HG03460 (cell line): ENCODE data around the gene RPS26.
"Not testable (repeated sequence)": the region's sequence is repeated elsewhere in the genome, so short reads cannot be mapped to it uniquely, and the experiment has no call there.

ENCODE experiments used
- ATAC-seq: cut with Tn5 transposase; IDR thresholded peaks from one replicate; pipeline ENCODE4 v1.9.1; 2021; ENCODE audit not compliant: unreplicated experiment

The RPS26 gene

DNA sequence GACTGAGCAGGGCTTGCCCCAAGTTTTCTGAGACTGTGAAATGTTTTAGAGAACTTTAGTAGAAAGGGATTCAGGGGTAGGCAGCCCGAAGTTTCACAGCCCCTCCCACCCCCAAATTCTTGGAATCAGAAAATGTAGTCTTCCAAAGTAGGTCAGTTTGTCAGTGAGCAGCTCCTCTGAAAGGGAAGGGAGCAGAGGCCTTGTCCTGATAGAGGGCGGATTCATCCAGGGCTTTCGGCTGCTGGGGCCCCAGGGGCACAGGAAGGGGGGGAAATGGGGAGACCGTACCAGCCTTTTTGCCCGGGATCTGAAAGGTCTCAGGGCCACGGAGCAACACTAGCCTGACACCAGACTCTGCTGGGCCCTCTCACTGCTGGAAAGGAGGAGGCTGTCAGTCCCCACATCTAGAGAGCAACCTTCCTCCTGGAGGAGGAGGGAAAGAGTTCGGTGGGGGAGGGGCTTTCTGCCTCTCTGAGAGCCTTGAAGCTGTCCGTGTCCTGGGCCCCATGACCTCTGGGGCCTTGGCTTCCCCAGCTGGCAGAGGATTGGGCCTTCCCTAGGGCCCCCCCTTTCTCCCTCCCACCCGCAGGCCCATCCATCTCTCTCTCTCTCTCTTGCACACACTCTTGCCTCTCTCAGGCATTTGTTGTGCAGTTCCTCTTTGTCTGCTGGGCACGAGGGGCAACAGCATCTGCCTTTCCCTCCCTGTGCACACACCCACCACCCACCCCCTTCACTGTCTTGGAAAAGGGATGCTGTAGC, 21.1 kb upstream of the RPS26 start, which contains the start of gene IKZF4:
Gene IKZF4 (plus strand): TSS at position 621 of the 762 bp plus-strand sequence. CDS start 451 bp downstream, outside the sequence.
- no peak for ATAC-seq

DNA sequence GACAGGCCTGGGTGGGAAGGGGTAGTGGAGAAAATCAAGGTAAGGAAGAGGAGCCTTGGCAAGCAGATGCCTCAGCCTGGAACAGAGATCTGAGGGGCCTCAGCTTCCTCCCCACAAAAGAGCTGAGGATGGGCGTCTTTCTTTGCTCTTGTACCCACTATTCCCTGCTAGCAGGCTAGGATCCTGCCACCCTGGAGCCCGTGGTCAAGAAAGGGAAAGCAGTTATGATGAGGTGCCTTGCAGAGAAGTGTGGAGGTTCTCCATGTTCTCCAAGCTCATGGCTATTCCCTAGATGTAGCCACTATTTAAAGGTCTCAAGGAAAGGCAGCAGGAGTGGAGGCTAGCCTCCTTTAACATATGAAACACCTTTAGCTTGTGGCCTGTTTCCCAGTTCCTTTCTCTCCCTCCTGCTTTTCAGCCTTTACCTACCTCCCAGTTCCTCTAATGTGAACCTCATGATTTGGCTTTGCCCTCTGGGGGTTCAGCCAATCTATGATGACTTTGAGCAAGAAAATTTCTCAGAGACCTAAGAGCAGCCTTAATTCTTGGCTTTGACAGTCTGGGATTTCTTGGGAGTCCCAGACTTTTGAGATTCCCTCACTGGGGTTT, 19.7 kb upstream of the RPS26 start:
- ATAC-seq = no peak

DNA sequence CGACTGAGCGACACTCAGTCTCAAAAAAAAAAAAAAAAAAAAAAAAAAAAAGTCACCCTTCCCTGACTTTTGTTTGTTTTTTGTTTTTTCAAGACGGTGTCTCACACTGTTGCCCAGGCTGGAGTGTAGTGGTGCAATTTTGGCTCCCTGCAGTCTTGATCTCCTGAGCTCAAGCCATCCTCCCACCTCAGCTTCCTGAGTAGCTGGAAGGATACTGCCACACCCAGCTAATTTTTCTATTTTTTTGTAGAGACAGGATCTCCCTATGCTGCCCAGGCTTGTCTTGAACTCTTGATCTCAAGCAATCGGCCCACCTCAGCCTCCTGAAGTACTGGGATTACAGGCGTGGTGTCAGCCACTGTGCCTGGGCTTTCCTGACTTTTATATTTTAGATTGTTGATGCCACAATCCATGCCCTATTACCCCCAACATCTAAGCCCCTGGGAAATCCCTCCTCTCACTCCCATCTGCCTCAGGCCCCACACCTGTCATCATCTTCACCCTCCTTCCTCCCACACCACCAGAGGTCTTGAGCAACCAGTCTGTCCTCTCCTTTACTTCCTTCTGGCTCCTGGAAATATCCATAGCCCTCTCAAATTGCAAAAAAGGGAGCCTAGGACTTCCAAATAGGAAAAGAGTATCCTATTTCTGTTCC, 13.1 kb upstream of the RPS26 start:
- ATAC-seq = no peak

- ATAC-seq = no peak
Observed at GRCh38 chr12:56029166-56029519, 12.6 kb upstream of the RPS26 start.

DNA sequence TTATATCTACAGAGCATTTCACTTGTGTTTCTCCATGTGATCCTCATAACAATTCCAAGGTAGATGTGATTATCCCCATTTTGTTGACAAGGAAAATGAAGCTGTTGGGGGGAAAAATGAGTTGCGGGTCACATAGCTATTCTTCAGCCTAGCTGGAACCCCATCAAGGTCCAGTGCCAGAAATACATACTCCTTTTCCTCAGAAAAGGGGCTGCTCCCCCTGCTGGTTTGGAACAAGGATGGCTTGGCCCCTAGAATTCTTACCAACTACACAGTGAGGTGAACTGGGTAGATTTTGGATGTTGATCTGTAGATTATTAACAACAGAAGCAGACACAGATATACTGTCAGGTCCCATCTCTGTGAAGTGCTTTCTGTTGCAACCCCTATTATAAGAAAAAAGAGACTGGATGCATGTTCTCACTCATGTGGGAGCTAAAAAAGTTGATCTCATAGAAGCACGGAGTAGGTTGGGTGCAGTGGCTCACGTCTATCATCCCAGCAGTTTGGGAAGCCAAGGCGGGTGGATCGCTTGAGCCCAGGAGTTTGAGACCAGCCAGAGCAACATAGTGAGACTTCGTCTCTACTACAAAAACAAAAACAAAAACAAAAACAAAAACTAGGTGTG, 11.9 kb upstream of the RPS26 start:
- ATAC-seq = no peak

DNA sequence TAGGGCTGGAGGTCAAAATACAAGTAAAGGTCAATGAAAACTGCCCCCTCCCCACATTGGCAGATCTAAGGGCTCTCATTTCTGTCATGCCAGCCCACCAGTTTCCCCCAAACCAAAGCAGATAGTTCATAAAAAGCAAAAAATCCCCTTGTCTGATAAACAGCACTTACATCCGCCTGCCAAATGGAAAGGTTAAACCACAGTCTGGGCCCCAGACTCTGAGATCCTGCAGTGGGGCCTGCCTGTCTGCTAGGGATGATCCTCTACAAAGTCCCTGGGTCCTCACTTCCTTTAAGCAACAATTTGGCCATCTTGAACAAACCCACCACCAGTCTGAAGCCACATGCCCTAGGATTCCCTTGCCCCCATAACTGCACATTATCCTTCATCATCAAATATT, 9.7 kb upstream of the RPS26 start:
- ATAC-seq = no peak

DNA sequence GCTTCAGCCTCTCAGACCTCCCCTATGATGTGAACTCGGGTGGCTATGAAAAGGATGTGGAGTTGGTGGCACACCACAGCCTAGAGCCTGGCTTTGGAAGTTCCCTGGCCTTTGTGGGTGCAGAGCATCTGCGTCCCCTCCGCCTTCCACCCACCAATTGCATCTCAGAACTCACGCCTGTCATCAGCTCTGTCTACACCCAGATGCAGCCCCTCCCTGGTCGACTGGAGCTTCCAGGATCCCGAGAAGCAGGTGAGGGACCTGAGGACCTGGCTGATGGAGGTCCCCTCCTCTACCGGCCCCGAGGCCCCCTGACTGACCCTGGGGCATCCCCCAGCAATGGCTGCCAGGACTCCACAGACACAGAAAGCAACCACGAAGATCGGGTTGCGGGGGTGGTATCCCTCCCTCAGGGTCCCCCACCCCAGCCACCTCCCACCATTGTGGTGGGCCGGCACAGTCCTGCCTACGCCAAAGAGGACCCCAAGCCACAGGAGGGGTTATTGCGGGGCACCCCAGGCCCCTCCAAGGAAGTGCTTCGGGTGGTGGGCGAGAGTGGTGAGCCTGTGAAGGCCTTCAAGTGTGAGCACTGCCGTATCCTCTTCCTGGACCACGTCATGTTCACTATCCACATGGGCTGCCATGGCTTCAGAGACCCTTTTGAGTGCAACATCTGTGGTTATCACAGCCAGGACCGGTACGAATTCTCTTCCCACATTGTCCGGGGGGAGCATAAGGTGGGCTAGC, 7.0 kb upstream of the RPS26 start:
- no peak for ATAC-seq

DNA sequence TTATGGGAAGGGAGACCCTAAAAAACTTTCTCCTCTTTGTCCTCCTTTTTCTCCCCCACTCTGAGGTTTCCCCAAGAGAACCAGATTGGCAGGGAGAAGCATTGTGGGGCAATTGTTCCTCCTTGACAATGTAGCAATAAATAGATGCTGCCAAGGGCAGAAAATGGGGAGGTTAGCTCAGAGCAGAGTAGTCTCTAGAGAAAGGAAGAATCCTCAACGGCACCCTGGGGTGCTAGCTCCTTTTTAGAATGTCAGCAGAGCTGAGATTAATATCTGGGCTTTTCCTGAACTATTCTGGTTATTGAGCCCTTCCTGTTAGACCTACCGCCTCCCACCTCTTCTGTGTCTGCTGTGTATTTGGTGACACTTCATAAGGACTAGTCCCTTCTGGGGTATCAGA, 4.6 kb upstream of the RPS26 start:
- ATAC-seq = no peak

DNA sequence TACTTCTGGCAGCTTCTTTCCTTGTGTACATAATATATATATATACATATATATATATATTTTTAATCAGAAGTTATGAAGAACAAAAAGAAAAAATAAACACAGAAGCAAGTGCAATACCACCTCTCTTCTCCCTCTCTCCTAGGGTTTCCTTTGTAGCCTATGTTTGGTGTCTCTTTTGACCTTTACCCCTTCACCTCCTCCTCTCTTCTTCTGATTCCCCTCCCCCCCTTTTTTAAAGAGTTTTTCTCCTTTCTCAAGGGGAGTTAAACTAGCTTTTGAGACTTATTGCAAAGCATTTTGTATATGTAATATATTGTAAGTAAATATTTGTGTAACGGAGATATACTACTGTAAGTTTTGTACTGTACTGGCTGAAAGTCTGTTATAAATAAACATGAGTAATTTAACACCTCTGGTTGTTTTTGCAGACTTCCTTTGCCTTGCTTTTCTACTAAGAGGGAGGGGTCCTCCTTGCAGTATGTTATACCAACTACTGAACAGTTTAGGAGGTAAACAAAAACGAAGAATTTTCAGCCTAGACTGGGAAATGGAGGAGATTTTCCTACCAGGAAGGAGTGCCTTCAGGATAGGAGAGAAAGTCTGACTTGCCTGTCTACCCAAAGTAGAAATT, 3.6 kb upstream of the RPS26 start:
- no peak for ATAC-seq

- ATAC-seq = no peak
Observed at GRCh38 chr12:56040151-56040550, 1.6 kb upstream of the RPS26 start.

DNA sequence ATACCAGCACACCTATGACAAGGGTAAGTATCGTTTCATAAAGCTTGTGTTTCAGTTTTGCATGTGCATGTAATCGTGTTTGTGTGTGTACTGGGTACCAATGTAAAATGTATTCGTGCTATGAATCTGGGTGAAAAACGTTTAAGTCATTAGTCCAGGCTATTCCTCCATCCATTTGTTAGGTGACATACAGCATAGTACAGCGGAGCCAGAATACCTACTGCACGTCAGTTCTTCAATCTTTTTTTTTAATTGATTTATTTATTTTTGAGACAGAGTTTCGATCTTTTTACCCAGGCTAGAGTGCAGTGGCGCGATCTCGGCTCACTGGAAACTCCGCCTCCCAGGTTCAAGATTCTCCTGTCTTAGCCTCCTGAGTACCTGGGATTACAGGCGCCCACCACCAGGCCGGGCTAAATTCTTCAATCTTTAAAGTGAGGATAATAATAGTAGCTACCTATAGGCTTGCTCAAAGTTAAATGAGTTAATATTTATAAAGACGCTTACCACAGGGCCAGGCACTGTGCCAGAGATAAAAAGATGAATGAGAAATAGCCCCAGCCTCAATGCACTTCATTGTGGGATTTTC, 661 bp upstream of the RPS26 start:
- ATAC-seq = no peak

- ATAC-seq = not testable (repeated sequence)
Observed at GRCh38 chr12:56042430-56042813, 704 bp downstream of the RPS26 start.

DNA sequence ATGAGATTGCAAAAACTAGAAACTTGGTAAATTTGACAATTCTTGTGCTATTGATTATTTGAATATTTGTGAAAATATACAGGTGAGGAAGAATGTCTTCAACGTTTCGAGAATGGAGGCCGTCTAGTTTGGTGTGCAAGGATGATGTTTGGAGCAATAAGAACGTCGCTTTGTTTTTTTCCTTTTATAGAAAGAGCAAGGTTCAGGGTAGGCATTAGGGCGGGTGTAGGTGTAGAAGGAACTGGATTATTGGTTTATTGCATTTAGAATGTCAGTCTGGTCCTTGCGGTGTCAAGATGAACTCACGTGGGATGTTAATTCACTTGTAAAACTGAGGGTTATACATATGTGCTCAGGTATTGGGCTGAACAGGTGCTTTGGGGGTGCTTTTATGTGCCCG, 1.1 kb downstream of the RPS26 start:
- no peak for ATAC-seq

- ATAC-seq = no peak
Observed at GRCh38 chr12:56046027-56046780, 4.5 kb downstream of the RPS26 start.

DNA sequence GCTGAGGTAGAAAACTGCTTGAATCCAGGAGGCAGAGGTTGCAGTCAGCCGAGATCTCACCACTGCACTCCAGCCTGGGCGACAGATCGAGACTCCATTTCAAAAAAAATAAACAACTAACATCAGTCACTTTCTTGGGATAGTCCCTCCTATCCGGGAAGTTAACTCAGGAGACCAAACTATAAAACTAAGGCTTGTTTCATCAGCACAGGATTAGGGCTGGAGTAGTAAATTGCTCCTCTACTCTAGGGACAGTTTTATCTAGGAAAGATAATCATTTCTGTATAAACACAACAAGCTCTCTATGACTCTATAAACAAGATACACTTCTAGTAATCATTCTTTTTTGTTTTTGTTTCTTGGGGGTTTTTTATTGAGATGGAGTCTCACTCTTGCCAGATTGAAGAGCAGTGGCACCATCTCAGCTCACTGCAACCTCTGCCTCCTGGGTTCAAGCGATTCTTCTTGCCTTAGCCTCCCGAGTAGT, 11.7 kb downstream of the RPS26 start:
- ATAC-seq = no peak

DNA sequence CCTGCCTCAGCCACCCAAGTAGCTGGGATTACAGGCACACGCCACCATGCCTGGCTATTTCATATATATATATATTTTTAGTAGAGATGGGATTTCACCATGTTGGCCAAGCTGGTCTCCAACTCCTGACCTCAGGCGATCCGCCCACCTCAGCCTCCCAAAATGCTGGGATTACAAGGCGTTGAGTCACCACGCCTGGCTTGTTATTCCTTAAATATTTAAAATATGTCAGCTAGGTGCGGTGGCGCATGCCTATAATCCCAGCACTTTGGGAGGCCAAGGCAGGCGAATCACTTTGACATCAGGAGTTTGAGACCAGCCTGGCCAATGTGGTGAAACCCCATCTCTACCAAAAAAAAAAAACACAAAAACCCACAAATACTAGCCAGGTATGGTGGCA, 18.2 kb downstream of the RPS26 start:
- not testable (repeated sequence) for ATAC-seq

DNA sequence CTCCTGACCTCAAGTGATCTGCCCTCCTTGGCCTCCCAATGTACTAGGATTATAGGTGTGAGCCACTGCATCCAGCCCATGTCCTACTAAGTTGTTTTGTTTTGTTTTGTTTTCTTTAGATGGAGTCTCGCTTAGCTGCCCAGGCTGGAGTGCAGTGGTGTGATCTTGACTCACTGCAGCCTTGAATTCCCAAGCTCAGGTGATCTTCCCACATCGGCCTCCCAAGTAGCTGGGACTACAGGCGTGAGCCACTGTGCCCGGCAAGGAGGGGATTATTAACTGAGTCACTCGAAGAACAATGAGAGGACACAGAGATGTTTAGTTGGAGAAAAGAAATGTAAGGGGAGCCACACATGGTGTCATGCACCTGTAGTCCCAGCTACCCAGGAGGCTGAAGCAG, 20.3 kb downstream of the RPS26 start:
- no peak for ATAC-seq

GRCh38 chr12:56062996-56063395, 21.3 kb downstream of the RPS26 start:
- no peak for ATAC-seq

DNA sequence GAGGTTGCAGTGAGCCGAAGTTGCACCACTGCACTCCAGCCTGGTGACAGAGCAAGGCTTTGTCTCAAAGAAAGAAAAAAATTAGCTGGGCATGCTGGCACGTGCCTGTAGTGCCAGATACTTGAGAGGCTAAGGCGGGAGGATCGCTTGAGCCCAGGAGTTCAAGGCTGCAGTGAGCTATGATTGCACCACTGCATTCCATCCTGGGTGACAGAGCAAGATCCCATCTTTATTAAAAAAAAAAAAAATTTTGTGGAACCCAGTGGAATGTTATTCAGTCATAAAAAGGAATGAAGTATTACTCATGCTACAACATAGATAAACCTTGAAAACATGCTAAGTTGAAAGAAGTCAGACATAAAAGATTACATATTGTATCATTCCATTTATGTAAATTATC, 29.9 kb downstream of the RPS26 start:
- ATAC-seq = no peak
